CD4-positive, alpha-beta T cell treated with Interleukin-10 for 1 hour (primary cell): ENCODE results near the gene COP1.

Experiments
- DNase-seq: peaks from one replicate; pipeline ENCODE4 v3.0.0-alpha.2; 2020

Gene COP1

GRCh38 chr1:176198413-176198812, 8.7 kb downstream of the COP1 start:
- DNase-seq = no peak

- DNase-seq = no peak
Measured at GRCh38 chr1:176196728-176197127, 10.4 kb downstream of the COP1 start.

GRCh38 chr1:176195547-176195946, 11.5 kb downstream of the COP1 start:
- DNase-seq = no peak

GRCh38 chr1:176193663-176194062, 13.4 kb downstream of the COP1 start:
- DNase-seq = no peak

- no peak for DNase-seq
Measured at GRCh38 chr1:176193023-176193422, 14.1 kb downstream of the COP1 start.

- no peak for DNase-seq
Measured at GRCh38 chr1:176188604-176189003, 18.5 kb downstream of the COP1 start.

- no peak for DNase-seq
Measured at GRCh38 chr1:176187001-176187400, 20.1 kb downstream of the COP1 start.

GRCh38 chr1:176183618-176184017, 23.5 kb downstream of the COP1 start:
- DNase-seq = no peak

GRCh38 chr1:176178316-176178715, 28.8 kb downstream of the COP1 start:
- DNase-seq = no peak

- no peak for DNase-seq
Measured at GRCh38 chr1:176177764-176178163, 29.3 kb downstream of the COP1 start.

- DNase-seq = no peak
Measured at GRCh38 chr1:176174108-176174507, 33.0 kb downstream of the COP1 start.

GRCh38 chr1:176172215-176172614, 34.9 kb downstream of the COP1 start:
- DNase-seq = no peak

- DNase-seq = no peak
Measured at GRCh38 chr1:176167210-176167609, 39.9 kb downstream of the COP1 start.

- no peak for DNase-seq
Measured at GRCh38 chr1:176165573-176165972, 41.5 kb downstream of the COP1 start.

- DNase-seq = no peak
Measured at GRCh38 chr1:176164014-176164678, 42.9 kb downstream of the COP1 start.

GRCh38 chr1:176159993-176160392, 47.1 kb downstream of the COP1 start:
- DNase-seq = no peak

- DNase-seq = no peak
Measured at GRCh38 chr1:176157995-176158394, 49.1 kb downstream of the COP1 start.

GRCh38 chr1:176149939-176150807, 56.9 kb downstream of the COP1 start:
- no peak for DNase-seq

- no peak for DNase-seq
Measured at GRCh38 chr1:176144526-176144925, 62.6 kb downstream of the COP1 start.

GRCh38 chr1:176142973-176143372, 64.1 kb downstream of the COP1 start:
- DNase-seq = no peak

GRCh38 chr1:176141449-176141848, 65.6 kb downstream of the COP1 start:
- no peak for DNase-seq

GRCh38 chr1:176136891-176137290, 70.2 kb downstream of the COP1 start:
- no peak for DNase-seq

GRCh38 chr1:176134666-176135065, 72.4 kb downstream of the COP1 start:
- no peak for DNase-seq

- DNase-seq = no peak
Measured at GRCh38 chr1:176122282-176122681, 84.8 kb downstream of the COP1 start.
